ENCODE measurements around the gene ATP6V0A1. TPM values are rescaled to one million over a fixed set of nuclear protein-coding genes. Genes with fewer than 3 reads are reported as not detected.
A peak's percentile ranks its signal among the peaks of the same experiment; 100 is the strongest.

Gene ATP6V0A1
- total RNA-seq, 2 donors from 2014 or later: 45.2 to 53.1 TPM

DNA sequence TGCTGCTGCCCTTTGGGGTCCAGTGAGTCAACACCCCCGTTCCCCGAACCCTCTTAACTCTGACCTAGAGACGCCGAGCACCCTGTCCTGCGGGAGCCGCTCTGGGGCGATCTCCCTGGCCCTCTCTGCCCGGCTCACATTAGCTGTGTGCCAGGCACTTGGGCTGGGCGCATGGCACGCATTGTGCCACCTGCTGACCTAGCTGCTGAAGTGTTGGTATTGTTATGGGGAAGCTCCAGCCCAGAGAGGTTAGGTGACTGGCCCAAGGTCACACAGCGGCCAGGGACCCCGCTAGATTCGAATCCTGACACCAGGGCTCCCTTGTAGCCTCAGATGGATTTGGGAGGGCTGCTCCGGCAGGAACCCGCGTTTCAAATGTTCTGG, 95.2 kb downstream of the ATP6V0A1 start:
- TF ChIP-seq, protein P1, sequence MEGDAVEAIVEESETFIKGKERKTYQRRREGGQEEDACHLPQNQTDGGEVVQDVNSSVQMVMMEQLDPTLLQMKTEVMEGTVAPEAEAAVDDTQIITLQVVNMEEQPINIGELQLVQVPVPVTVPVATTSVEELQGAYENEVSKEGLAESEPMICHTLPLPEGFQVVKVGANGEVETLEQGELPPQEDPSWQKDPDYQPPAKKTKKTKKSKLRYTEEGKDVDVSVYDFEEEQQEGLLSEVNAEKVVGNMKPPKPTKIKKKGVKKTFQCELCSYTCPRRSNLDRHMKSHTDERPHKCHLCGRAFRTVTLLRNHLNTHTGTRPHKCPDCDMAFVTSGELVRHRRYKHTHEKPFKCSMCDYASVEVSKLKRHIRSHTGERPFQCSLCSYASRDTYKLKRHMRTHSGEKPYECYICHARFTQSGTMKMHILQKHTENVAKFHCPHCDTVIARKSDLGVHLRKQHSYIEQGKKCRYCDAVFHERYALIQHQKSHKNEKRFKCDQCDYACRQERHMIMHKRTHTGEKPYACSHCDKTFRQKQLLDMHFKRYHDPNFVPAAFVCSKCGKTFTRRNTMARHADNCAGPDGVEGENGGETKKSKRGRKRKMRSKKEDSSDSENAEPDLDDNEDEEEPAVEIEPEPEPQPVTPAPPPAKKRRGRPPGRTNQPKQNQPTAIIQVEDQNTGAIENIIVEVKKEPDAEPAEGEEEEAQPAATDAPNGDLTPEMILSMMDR (conservative IDR thresholded peaks at IDR 0.05): no peak
- H3K4me3 ChIP-seq (ENCODE audit: low read length): peak overlapping the region; percentile 89
- H3K27ac Mint-ChIP-seq: peak overlapping the region; percentile 94
- H3K9me3 ChIP-seq (ENCODE audit: control insufficient read depth, low read length): no peaks in the 10 kb centered on the region
- H3K36me3 ChIP-seq (ENCODE audit: control insufficient read depth, insufficient read depth, low read length): no peaks in the 10 kb centered on the region
- peak overlapping the region; percentile 74 for H3K9ac ChIP-seq (ENCODE audit: extremely low read depth, low read length, poor library complexity, severe bottlenecking)
- no peaks in the 10 kb centered on the region for H3K27me3 Mint-ChIP-seq (ENCODE audit: insufficient read depth)
- DNase-seq: no peak
- no peaks in the 10 kb centered on the region for H3K36me3 Mint-ChIP-seq (ENCODE audit: low read depth)
- no peaks in the 10 kb centered on the region for H3K9me3 Mint-ChIP-seq
- H3K4me3 Mint-ChIP-seq: peak overlapping the region; percentile 82
- H3K27me3 ChIP-seq (ENCODE audit: control insufficient read depth, insufficient read depth, low read length, poor library complexity, severe bottlenecking): no peaks in the 10 kb centered on the region
- WGBS, 2 experiments (ENCODE audit: insufficient coverage in 1 of 2, insufficient read length in 1 of 2): 65 to 76% methylated on average over 15 to 16 of the region's 16 CpGs
- H3K4me1 ChIP-seq (ENCODE audit: control insufficient read depth, insufficient read depth, low read length): no peaks in the 10 kb centered on the region
- H3K4me1 Mint-ChIP-seq: peaks cover 15% of the 10 kb centered on the region
- no peak overlapping the region for H3K27ac ChIP-seq (ENCODE audit: low read depth, low read length)

DNA sequence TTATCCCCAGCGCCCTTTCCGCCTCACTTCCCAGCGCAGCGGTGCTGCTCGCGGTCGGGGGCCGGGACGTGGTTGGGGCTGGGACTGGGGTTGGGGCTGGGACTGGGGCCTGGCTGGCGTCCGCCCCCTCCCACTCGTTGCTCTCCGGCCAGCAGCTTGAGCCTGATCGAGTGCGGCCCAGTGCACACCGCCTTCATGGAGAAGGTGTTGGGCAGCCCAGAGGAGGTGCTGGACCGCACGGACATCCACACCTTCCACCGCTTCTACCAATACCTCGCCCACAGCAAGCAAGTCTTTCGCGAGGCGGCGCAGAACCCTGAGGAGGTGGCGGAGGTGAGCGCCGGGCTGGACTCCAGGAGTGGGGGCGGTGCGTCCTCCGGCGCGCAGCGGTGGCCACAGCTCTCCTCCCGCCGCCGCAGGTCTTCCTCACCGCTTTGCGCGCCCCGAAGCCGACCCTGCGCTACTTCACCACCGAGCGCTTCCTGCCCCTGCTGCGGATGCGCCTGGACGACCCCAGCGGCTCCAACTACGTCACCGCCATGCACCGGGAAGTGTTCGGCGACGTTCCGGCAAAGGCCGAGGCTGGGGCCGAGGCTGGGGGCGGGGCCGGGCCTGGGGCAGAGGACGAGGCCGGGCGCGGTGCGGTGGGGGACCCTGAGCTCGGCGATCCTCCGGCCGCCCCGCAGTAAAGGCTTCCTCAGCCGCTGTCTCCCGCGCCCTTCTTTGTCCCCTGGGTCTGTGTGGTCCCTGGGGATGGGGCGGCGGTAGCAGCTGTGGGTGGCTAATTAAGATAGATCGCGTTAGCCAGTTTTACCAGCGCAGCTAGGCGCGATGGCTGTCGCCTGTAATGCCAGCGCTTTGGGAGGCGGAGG, 95.8 kb downstream of the ATP6V0A1 start:
- peak overlapping the region; percentile 75 for H3K27ac ChIP-seq (ENCODE audit: low read depth, low read length)

DNA sequence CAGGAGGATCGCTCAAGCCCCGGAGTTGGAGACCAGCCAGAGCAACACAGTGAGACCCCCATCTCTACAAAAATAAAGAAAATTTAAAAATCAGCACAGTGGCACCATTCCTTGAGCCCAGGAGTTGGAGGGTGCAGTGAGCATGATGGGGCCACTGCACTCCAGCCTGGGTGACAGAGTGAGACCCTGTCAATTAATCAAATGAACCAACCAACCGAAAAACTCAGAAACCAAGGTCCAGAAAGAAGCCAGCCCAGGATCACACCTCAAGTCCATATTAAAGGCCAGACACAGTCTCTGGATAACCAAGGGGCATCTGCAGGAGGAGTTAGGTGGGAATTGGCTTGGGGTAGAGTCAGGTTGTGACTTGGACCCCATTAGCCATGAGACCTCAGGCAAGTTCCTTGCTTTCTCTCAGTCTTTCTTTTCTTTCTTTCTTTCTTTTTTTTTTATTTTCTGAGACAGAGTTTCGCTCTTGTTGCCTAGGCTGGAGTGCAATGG, 96.5 kb downstream of the ATP6V0A1 start:
- H3K4me1 Mint-ChIP-seq: peaks cover 15% of the 10 kb centered on the region
- H3K4me3 Mint-ChIP-seq: peak overlapping the region; percentile 82
- no peak for DNase-seq

More for the DNA sequence above, 95.8 kb downstream of the ATP6V0A1 start:
- no peaks in the 10 kb centered on the region for H3K9me3 Mint-ChIP-seq
- 1 to 3% methylated on average over 33 to 82 of the region's 82 CpGs for WGBS, 2 experiments (ENCODE audit: insufficient coverage in 1 of 2, insufficient read length in 1 of 2)
- Histone ChIP-seq H3K4me1 (ENCODE audit: control insufficient read depth, insufficient read depth, low read length) (no peaks in the 10 kb centered on the region), H3K9ac (ENCODE audit: extremely low read depth, low read length, poor library complexity, severe bottlenecking) (peak overlapping the region; percentile 74), H3K27me3 (ENCODE audit: control insufficient read depth, insufficient read depth, low read length, poor library complexity, severe bottlenecking) (no peaks in the 10 kb centered on the region), H3K9me3 (ENCODE audit: control insufficient read depth, low read length) (no peaks in the 10 kb centered on the region), H3K36me3 (ENCODE audit: control insufficient read depth, insufficient read depth, low read length) (no peaks in the 10 kb centered on the region), H3K4me3 (ENCODE audit: low read length) (peak overlapping the region; percentile 89)
- DNase-seq: peak; percentile 98
- H3K4me1 Mint-ChIP-seq: peaks cover 13% of the 10 kb centered on the region
- no peaks in the 10 kb centered on the region for H3K36me3 Mint-ChIP-seq (ENCODE audit: low read depth)
- H3K4me3 Mint-ChIP-seq: peak overlapping the region; percentile 82
- no peaks in the 10 kb centered on the region for H3K27me3 Mint-ChIP-seq (ENCODE audit: insufficient read depth)
- H3K27ac Mint-ChIP-seq: peak overlapping the region; percentile 94
- TF ChIP-seq, protein P1 (conservative IDR thresholded peaks at IDR 0.05): no peak

More for the DNA sequence above, 96.5 kb downstream of the ATP6V0A1 start:
- H3K9me3 ChIP-seq (ENCODE audit: control insufficient read depth, low read length): no peaks in the 10 kb centered on the region
- TF ChIP-seq, protein P1 (conservative IDR thresholded peaks at IDR 0.05): no peak
- no peaks in the 10 kb centered on the region for H3K4me1 ChIP-seq (ENCODE audit: control insufficient read depth, insufficient read depth, low read length)
- H3K36me3 Mint-ChIP-seq (ENCODE audit: low read depth): no peaks in the 10 kb centered on the region
- WGBS, 2 experiments (ENCODE audit: insufficient coverage in 1 of 2, insufficient read length in 1 of 2): 33 to 38% methylated on average over 3 to 4 of the region's 4 CpGs
- H3K9ac ChIP-seq (ENCODE audit: extremely low read depth, low read length, poor library complexity, severe bottlenecking): peak overlapping the region; percentile 74
- peak overlapping the region; percentile 89 for H3K4me3 ChIP-seq (ENCODE audit: low read length)
- peak overlapping the region; percentile 75 for H3K27ac ChIP-seq (ENCODE audit: low read depth, low read length)
- H3K27ac Mint-ChIP-seq: peak overlapping the region; percentile 94
- no peaks in the 10 kb centered on the region for H3K36me3 ChIP-seq (ENCODE audit: control insufficient read depth, insufficient read depth, low read length)
- H3K9me3 Mint-ChIP-seq: no peaks in the 10 kb centered on the region
- no peaks in the 10 kb centered on the region for H3K27me3 Mint-ChIP-seq (ENCODE audit: insufficient read depth)
- H3K27me3 ChIP-seq (ENCODE audit: control insufficient read depth, insufficient read depth, low read length, poor library complexity, severe bottlenecking): no peaks in the 10 kb centered on the region
